Coronary artery (tissue), 2 donors: ENCODE results near the gene GNAI3.
A peak's percentile ranks its signal among the peaks of the same experiment; 100 is the strongest.

Experiments used
- DNase-seq: peaks from one replicate; pipeline ENCODE4 v3.0.0-alpha.2; 2017; ENCODE audit warnings: low spot score
- H3K27ac ChIP-seq, 2 donors: fragments of 200-600 bp; sonication (generic); one replicate each; pipeline ENCODE4 v1.5.1; 2016 to 2019
- H3K4me3 ChIP-seq: fragments of 200-600 bp; sonication (generic); 2 replicates; pipeline ENCODE4 v1.5.1; 2016; ENCODE audit warnings: mild to moderate bottlenecking, moderate library complexity
- TF ChIP-seq, protein P1 (sequence below): fragments of 200-600 bp; sonication (generic); IDR thresholded peaks from one replicate; pipeline ENCODE4 v1.5.1; 2019; ENCODE audit warnings: antibody characterized with exemption

GNAI3 gene

DNA sequence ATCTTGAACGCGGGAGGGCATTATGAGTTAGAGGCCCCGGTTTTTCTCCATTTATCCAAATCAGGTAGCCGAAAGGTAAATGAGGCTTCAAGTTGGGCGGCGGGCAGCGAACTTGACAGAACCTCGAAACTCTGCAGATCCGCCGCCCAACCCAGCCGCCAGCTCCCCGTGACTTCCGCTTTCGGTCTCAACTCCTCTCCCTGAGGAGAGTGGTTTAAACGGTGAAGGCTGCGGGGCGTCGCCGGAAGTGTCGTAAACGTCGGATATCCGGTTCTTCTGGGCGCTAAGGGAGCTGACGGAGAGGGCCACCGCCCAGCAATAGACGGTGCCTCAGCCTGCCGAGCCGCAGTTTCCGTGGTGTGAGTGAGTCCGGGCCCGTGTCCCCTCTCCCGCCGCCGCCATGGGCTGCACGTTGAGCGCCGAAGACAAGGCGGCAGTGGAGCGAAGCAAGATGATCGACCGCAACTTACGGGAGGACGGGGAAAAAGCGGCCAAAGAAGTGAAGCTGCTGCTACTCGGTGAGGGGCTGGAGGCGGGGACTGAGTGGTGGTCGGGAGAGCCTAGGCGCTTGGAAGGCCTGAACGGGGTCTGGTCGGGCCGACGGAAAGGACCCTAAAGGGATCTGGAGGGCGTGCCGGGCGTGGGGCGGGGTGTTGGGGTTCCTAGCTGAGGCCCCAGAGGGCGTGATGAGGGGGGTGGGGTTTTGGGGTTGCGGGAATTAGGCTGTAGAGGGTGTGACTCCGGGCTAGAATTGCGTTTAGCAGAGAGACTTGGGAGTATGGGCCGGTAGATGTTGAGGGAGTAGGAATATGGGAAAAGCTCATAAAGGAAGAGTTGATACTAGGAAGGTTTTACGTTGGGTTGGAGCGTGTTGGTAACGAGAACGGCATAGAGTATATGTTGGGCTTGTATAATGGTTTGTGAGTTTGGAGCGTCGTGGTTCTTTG is at the start of gene GNAI3:
TSS of gene GNAI3 (plus strand) at position 295 of the 947 bp plus-strand sequence. CDS start at position 401, 106 bp downstream.
- TF ChIP-seq, protein P1, sequence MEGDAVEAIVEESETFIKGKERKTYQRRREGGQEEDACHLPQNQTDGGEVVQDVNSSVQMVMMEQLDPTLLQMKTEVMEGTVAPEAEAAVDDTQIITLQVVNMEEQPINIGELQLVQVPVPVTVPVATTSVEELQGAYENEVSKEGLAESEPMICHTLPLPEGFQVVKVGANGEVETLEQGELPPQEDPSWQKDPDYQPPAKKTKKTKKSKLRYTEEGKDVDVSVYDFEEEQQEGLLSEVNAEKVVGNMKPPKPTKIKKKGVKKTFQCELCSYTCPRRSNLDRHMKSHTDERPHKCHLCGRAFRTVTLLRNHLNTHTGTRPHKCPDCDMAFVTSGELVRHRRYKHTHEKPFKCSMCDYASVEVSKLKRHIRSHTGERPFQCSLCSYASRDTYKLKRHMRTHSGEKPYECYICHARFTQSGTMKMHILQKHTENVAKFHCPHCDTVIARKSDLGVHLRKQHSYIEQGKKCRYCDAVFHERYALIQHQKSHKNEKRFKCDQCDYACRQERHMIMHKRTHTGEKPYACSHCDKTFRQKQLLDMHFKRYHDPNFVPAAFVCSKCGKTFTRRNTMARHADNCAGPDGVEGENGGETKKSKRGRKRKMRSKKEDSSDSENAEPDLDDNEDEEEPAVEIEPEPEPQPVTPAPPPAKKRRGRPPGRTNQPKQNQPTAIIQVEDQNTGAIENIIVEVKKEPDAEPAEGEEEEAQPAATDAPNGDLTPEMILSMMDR: no peak
- peak within 1 kb of the TSS; percentile 96 to 97 for H3K27ac ChIP-seq
- peak within 1 kb of the TSS; percentile 90 for H3K4me3 ChIP-seq
- peak; percentile 98 for DNase-seq

DNA sequence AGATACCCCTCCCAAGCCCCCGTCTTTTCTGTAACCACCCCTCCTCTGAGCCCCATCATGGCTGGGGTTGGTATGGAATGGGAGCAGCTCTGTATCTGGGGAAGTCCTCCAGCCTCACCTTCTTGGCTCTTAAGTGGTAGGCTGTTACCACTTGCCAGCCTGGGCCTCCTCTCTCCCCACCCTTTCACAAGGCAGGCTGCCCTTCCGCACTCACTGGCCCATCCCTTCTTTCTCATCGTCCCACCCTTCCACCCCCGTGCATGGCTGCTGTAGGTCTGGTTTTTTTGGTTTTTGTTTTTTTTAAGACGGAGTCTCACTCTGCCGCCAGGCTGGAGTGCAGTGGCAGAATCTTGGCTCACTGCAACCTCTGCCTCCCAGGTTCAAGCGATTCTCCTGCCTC is 49.3 kb upstream of the GNAI3 start:
- TF ChIP-seq, protein P1: no peak
- Histone ChIP-seq H3K27ac (peak overlapping the region in 1 of 2 donors; percentile 85), H3K4me3 (no peak overlapping the region)
- no peak for DNase-seq

DNA sequence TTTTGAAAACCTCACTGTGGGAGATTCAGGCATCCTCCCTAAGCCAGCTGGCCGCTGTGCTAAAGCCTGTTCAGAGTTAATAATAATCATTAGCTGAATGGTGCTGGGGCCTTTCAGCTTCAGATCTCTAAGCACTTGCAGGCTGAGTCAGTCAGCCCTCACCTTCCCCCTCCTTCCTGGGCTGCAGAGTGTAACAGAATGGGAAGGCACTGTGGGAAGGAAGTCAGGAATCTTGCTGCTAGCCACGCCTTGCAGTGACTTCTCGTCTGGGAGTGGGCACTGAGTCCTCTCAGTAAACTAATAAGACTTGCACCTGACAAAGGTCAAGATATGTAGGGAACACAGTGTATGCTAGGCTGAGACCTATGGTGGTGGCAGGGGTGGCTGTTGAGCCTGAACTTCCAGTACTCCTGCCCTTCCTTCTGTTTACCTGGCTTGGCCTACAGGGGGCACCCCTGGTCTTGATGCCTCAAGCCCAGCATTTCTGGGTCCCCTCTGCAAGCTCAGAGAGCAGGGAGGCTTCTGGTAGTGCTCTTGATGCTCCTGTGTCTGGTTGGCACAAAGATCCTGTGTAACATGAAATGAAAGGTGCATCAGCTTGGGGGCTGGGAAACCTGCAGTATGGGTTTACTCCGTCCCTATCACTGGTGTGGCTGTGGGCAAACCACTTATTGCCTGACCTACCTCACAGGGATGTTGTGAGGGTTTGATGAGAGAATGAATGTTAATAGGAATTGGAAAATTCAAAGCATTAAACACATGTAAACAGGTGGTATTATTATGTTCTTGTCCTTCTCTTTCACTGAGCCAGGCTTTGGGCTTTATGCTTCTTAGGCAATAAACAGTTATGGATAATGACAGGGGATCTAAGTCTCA is 48.5 kb upstream of the GNAI3 start:
- Histone ChIP-seq H3K27ac (peak overlapping the region; percentile 21 to 85), H3K4me3 (no peak overlapping the region)
- TF ChIP-seq, protein P1: no peak
- no peak for DNase-seq

DNA sequence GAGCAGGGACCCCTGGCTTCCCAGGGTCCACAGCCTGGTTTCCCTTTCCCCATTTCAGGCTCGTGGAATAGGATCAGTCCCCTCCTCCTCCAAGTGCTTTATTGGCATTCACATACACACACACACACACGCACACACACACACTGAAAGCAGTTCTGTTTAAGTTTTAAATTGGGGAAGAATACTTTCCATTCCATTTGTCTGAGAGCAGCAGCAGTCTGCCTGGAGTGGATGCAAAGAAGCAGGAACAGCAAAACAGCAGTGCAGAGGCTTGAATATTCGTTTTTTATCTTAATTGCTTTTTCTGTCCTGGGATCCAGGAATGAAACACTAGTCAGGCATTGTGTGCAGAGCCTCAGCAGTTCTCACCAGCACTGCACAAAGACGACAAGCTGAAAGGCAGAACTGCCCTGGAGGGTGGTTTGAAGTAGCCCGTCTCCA is 47.5 kb upstream of the GNAI3 start:
- peak overlapping the region; percentile 21 to 85 for H3K27ac ChIP-seq
- H3K4me3 ChIP-seq: peak overlapping the region; percentile 33
- no peak for DNase-seq
- TF ChIP-seq, protein P1: no peak

DNA sequence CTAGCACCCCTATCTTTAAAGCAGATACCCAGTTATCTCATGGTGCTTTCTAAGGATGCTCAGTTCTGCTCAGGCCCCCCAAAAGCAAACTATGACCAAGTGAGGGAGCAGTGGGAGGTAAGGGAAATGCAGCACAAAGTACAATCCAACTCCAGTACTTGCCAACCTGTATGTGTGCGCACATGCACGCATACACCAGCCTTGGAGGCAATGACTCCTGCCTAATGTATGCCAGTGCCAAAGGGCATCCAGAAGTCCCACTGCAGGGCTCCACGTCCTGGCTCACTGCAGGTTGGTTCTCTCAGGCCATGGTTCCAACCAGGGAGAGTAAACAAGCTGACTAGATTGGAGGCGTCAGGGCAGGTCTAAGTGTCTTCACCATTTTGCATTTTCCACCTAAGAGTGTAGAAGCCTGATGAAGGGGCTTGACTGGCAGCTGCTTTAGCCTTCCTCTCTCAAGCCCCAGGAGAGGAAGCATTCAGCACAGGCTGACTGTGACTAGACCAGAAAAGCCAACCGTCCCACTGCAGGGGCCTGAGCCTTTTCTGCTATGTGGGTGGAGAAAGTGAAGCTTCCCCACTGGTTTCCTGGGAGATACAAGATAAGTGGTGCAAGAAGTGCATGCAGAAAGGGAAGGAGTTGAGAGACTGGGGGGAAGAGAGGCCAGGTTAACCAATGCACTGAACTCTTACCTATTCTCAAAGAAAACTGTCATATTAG is 46.6 kb upstream of the GNAI3 start:
- Histone ChIP-seq H3K4me3 (no peak overlapping the region), H3K27ac (peak overlapping the region in 1 of 2 donors; percentile 85)
- DNase-seq: no peak
- TF ChIP-seq, protein P1: no peak

DNA sequence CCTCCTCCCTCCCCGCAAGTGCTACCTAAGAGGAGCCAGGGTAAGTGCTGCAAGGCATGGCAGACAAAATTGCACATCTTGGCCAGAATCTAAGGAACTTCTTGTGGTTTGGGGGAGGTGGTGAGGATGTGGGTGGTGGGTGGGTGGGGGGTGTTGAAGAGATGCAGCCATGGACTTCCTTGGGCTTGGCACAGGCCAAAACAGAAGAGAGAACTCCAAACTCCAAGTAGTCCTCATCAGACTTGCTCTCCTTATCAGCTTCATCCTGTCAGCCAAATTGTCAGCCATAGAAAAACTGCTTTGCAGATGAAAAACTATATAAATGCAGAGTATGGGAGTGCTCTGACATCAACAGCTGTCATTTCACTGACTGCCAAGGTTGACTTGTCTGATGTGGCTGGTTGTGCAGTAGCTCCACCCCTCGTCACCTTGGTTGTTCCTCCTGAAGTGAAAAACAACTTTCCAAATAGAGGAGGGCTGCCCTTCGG is 46.0 kb upstream of the GNAI3 start:
- peak overlapping the region in 1 of 2 donors; percentile 85 for H3K27ac ChIP-seq

More for the DNA sequence above, 46.0 kb upstream of the GNAI3 start:
- H3K4me3 ChIP-seq: no peak overlapping the region
- no peak for DNase-seq
- TF ChIP-seq, protein P1: no peak
